H9 (cell line): ENCODE measurements around the gene NAGPA. TPM values are rescaled to one million over a fixed set of nuclear protein-coding genes. Genes with fewer than 3 reads are reported as not detected.

Source experiments
- DNase-seq: peaks from one replicate; pipeline ENCODE4 v3.0.0-alpha.2; 2017
- H2AFZ ChIP-seq: one replicate; pipeline ENCODE4 v1.6.1; 2013; ENCODE audit warnings: mild to moderate bottlenecking, low read length, control low read depth, moderate library complexity
- H2AK5ac ChIP-seq: 2 replicates; pipeline ENCODE4 v1.6.1; 2013; ENCODE audit warnings: low read length, control low read depth, mixed read lengths; ENCODE audit not compliant: insufficient read length
- H2BK120ac ChIP-seq: one replicate; pipeline ENCODE4 v1.6.1; 2013; ENCODE audit warnings: low read depth, mild to moderate bottlenecking, low read length, control low read depth, inconsistent platforms; ENCODE audit not compliant: poor library complexity, severe bottlenecking
- H2BK12ac ChIP-seq: 2 replicates; pipeline ENCODE4 v1.6.1; 2013; ENCODE audit warnings: low read length, control low read depth, mixed read lengths, low read depth; ENCODE audit not compliant: insufficient read length
- H2BK15ac ChIP-seq: 2 replicates; pipeline ENCODE4 v1.6.1; 2013; ENCODE audit warnings: low read depth, low read length, control low read depth
- H2BK20ac ChIP-seq: one replicate; pipeline ENCODE4 v1.6.1; 2013; ENCODE audit warnings: low read depth, mild to moderate bottlenecking, low read length, control low read depth, inconsistent platforms; ENCODE audit not compliant: poor library complexity, severe bottlenecking
- H2BK5ac ChIP-seq: 2 replicates; pipeline ENCODE4 v1.6.1; 2013; ENCODE audit warnings: low read length, control low read depth, mixed read lengths; ENCODE audit not compliant: insufficient read length
- H3K14ac ChIP-seq: 2 replicates; pipeline ENCODE4 v1.6.1; 2013; ENCODE audit warnings: low read length, control low read depth; ENCODE audit not compliant: insufficient read depth
- H3K18ac ChIP-seq: 2 replicates; pipeline ENCODE4 v1.6.1; 2013; ENCODE audit warnings: low read depth, mild to moderate bottlenecking, mixed read lengths, low read length, control low read depth; ENCODE audit not compliant: insufficient read length
- H3K23ac ChIP-seq: 2 replicates; pipeline ENCODE4 v1.6.1; 2013; ENCODE audit warnings: low read length, control low read depth, mixed read lengths, low read depth; ENCODE audit not compliant: insufficient read length
- H3K23me2 ChIP-seq: 2 replicates; pipeline ENCODE4 v1.6.1; 2013; ENCODE audit warnings: low read depth, mild to moderate bottlenecking, mixed read lengths, low read length, control low read depth; ENCODE audit not compliant: insufficient read length, poor library complexity, severe bottlenecking
- H3K27ac ChIP-seq: 2 replicates; pipeline ENCODE4 v1.5.1; 2013; ENCODE audit warnings: low read length, control low read depth, mixed read lengths, low read depth; ENCODE audit not compliant: insufficient read length
- H3K27me3 ChIP-seq: 2 replicates; pipeline ENCODE4 v1.6.1; 2013; ENCODE audit warnings: low read length, control low read depth, inconsistent platforms; ENCODE audit not compliant: insufficient read depth
- H3K4ac ChIP-seq: 2 replicates; pipeline ENCODE4 v1.6.1; 2013; ENCODE audit warnings: low read depth, mild to moderate bottlenecking, control low read depth, inconsistent platforms, low read length, moderate library complexity
- H3K4me1 ChIP-seq: 2 replicates; pipeline ENCODE4 v1.6.1; 2013; ENCODE audit warnings: low read length, control low read depth, inconsistent platforms; ENCODE audit not compliant: insufficient read depth
- H3K4me2 ChIP-seq: 2 replicates; pipeline ENCODE4 v1.6.1; 2013; ENCODE audit warnings: low read length, control low read depth, mixed read lengths; ENCODE audit not compliant: insufficient read length, insufficient read depth
- H3K56ac ChIP-seq: 2 replicates; pipeline ENCODE4 v1.6.1; 2013; ENCODE audit warnings: low read depth, mild to moderate bottlenecking, mixed read lengths, low read length, control low read depth; ENCODE audit not compliant: insufficient read length
- H3K79me1 ChIP-seq: 2 replicates; pipeline ENCODE4 v1.6.1; 2013; ENCODE audit warnings: low read depth, mild to moderate bottlenecking, moderate library complexity, low read length, control low read depth, inconsistent platforms; ENCODE audit not compliant: insufficient read depth, poor library complexity, severe bottlenecking
- H3K79me2 ChIP-seq: 2 replicates; pipeline ENCODE4 v1.6.1; 2013; ENCODE audit warnings: low read length, control low read depth, inconsistent platforms; ENCODE audit not compliant: insufficient read depth
- H3K9ac ChIP-seq: 2 replicates; pipeline ENCODE4 v1.6.1; 2013; ENCODE audit warnings: low read length, control low read depth, mixed read lengths; ENCODE audit not compliant: insufficient read length; ENCODE audit errors: extremely low read depth
- H3K9me3 ChIP-seq: one replicate; pipeline ENCODE4 v1.6.1; 2013; ENCODE audit warnings: low read depth, low read length, inconsistent platforms; ENCODE audit not compliant: control insufficient read depth
- H3T11ph ChIP-seq: one replicate; pipeline ENCODE4 v1.6.1; 2013; ENCODE audit warnings: mild to moderate bottlenecking, low read length, control low read depth, inconsistent platforms
- H4K20me1 ChIP-seq: one replicate; pipeline ENCODE4 v1.6.1; 2013; ENCODE audit not compliant: control insufficient read depth, insufficient read length, insufficient read depth
- H4K5ac ChIP-seq: 2 replicates; pipeline ENCODE4 v1.6.1; 2013; ENCODE audit warnings: low read depth, mild to moderate bottlenecking, mixed read lengths, low read length, control low read depth; ENCODE audit not compliant: insufficient read length
- H4K8ac ChIP-seq: replicated peaks from 2 replicates; pipeline ENCODE4 v1.6.1; 2013; ENCODE audit warnings: low read length, control low read depth, mixed read lengths, low read depth; ENCODE audit not compliant: insufficient read length
- H4K91ac ChIP-seq: 2 replicates; pipeline ENCODE4 v1.6.1; 2013; ENCODE audit warnings: low read depth, mild to moderate bottlenecking, moderate library complexity, mixed read lengths, low read length, control low read depth; ENCODE audit not compliant: insufficient read length
- H3K27ac Mint-ChIP-seq, 3 experiments: 2 replicates in 2 of 3; 3 replicates in 1 of 3; pipeline ENCODE4 v1.8.0; 2020 to 2021; ENCODE audit warnings: mixed read lengths in 3 of 3, mild to moderate bottlenecking in 1 of 3, moderate library complexity in 1 of 3
- H3K27me3 Mint-ChIP-seq: 2 replicates; pipeline ENCODE4 v1.8.0; 2021; ENCODE audit warnings: low read depth, mild to moderate bottlenecking, moderate library complexity, mixed read lengths
- H3K36me3 Mint-ChIP-seq, 3 experiments: 2 replicates in 2 of 3; 3 replicates in 1 of 3; pipeline ENCODE4 v1.8.0; 2020 to 2021; ENCODE audit warnings: low read depth in 3 of 3, mixed read lengths in 3 of 3; ENCODE audit not compliant: insufficient read depth in 1 of 3
- H3K4me1 Mint-ChIP-seq, 2 experiments: 2 replicates each; pipeline ENCODE4 v1.8.0; 2020; ENCODE audit warnings: mixed read lengths in 2 of 2
- H3K4me3 Mint-ChIP-seq, 2 experiments: 2 replicates in 1 of 2; 3 replicates in 1 of 2; pipeline ENCODE4 v1.8.0; 2020 to 2021; ENCODE audit warnings: mild to moderate bottlenecking in 2 of 2, mixed read lengths in 2 of 2, moderate library complexity in 1 of 2
- H3K9me3 Mint-ChIP-seq, 2 experiments: 2 replicates in 1 of 2; 3 replicates in 1 of 2; pipeline ENCODE4 v1.8.0; 2020; ENCODE audit warnings: mild to moderate bottlenecking in 2 of 2, mixed read lengths in 2 of 2, moderate library complexity in 1 of 2
- CTCF ChIP-seq: fragments of 200-600 bp; sonication (generic); conservative IDR thresholded peaks from 3 replicates; pipeline ENCODE4 v1.8.0; 2021; ENCODE audit warnings: antibody characterized with exemption, mild to moderate bottlenecking
- WGBS: extraction: QIAGEN DNeasy Blood & Tissue Kit; methylation state at CpG from one replicate; pipeline ENCODE4 v1.1.7; 2013; ENCODE audit warnings: missing lambda C conversion rate, low lambda C conversion rate, mixed read lengths; ENCODE audit not compliant: insufficient read length; ENCODE audit errors: extremely low coverage; 5-methylcytosine and 5-hydroxymethylcytosine counted together
- total RNA-seq: library from RNA; stranded (reverse); gene quantifications from 2 replicates; pipeline ENCODE4 v1.2.1, GENCODE V29; 2021

NAGPA gene
- total RNA-seq, 1 experiment from 2014 or later, result 12.1 TPM

GRCh38 chr16:5078626-5079025 is 44.9 kb upstream of the NAGPA start:
- H2BK120ac ChIP-seq, result no peak overlapping the region
- no peak overlapping the region for H4K5ac ChIP-seq
- no peak overlapping the region for H4K91ac ChIP-seq
- H2AK5ac ChIP-seq, result no peak overlapping the region
- Mint-ChIP-seq H3K27ac (no peak overlapping the region), H3K36me3 (peaks cover 35 to 63% (median 59%) of the 10 kb centered on the region in 3 experiments; a peak in 6 of 7 replicates), H3K9me3 (no peaks in the 10 kb centered on the region), H3K4me1 (0 out of 4 replicates have a peak, but pooled peaks cover 0 to 2% of the 10 kb centered on the region in 2 experiments), H3K4me3 (no peak overlapping the region), H3K27me3 (no peaks in the 10 kb centered on the region)
- no peak overlapping the region for H2BK20ac ChIP-seq
- H2BK5ac ChIP-seq, result no peak overlapping the region
- H3K4me2 ChIP-seq, result no peak overlapping the region
- no peak overlapping the region for H3K14ac ChIP-seq
- no CpG with 5 or more reads among the region's 17 CpGs for WGBS
- H4K8ac ChIP-seq, result no peak overlapping the region
- H3K23me2 ChIP-seq, result no peaks in the 10 kb centered on the region
- H3K4me1 ChIP-seq, result no peaks in the 10 kb centered on the region
- no peaks in the 10 kb centered on the region for H3K9me3 ChIP-seq
- H3T11ph ChIP-seq, result no peak overlapping the region
- no peak overlapping the region for H3K27ac ChIP-seq
- H3K18ac ChIP-seq, result no peak overlapping the region
- H3K27me3 ChIP-seq, result no peaks in the 10 kb centered on the region
- H2BK15ac ChIP-seq, result no peak overlapping the region
- no peaks in the 10 kb centered on the region for H3K79me2 ChIP-seq
- H4K20me1 ChIP-seq, result no peaks in the 10 kb centered on the region
- no peak overlapping the region for H3K4ac ChIP-seq
- no peak for DNase-seq
- H3K23ac ChIP-seq, result no peak overlapping the region
- H3K56ac ChIP-seq, result no peak overlapping the region
- no peak for TF ChIP-seq CTCF
- H2AFZ ChIP-seq, result no peak overlapping the region
- no peak overlapping the region for H2BK12ac ChIP-seq
- no peaks in the 10 kb centered on the region for H3K79me1 ChIP-seq
- H3K9ac ChIP-seq, result no peak overlapping the region
